ENCODE data around the gene CHSY1.
"Not testable (repeated sequence)": the region's sequence is repeated elsewhere in the genome, so short reads cannot be mapped to it uniquely, and the experiment has no call there.

The CHSY1 gene

GRCh38 chr15:101251830-101252820, at the start of gene CHSY1:
Gene CHSY1, minus strand, starts transcription at chr15:101252048. Its CDS starts 592 bp downstream, at chr15:101251456.
- peak; percentile 83 for DNase-seq (ENCODE audit: low spot score)

GRCh38 chr15:101296418-101297405, 44.9 kb upstream of the CHSY1 start:
- no peak for DNase-seq (ENCODE audit: low spot score)

- DNase-seq (ENCODE audit: low spot score), result no peak
Observed at GRCh38 chr15:101295607-101296161, 43.8 kb upstream of the CHSY1 start.

GRCh38 chr15:101294731-101295606, 43.1 kb upstream of the CHSY1 start, which contains the start of gene SNRPA1:
Gene SNRPA1, minus strand, starts transcription at chr15:101295248. Its CDS starts 70 bp downstream, at chr15:101295178.
- DNase-seq (ENCODE audit: low spot score), result peak; percentile 95

GRCh38 chr15:101293122-101293521, 41.3 kb upstream of the CHSY1 start:
- no peak for DNase-seq (ENCODE audit: low spot score)

DNA sequence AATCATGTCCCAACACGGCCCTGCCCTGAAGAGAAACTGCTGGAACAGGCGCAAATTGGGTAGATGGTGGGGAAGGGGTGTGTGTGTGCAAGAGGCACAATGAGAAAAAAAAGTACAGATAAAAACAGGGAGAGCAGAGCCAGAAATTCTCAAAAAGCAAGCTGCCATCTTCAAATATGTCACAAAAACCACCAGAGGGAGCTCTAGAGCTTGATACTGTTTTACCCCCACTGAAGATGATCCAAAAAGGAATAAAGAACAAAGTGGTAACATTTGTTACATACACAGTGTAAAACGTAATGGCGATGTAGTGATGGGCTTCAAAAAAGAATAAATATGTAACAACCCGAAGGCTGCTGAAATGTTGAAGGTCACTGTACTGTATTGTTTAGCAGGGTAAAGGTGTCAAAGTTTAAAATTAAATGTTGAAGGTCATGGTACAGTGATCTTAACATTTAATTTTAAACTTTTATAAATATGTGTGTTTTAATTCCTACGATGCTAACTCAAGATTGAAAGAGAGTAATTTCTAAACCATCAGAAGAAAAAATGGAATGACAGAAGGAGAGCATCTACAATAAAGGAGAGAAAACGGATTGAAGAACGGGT, 37.2 kb upstream of the CHSY1 start:
- peak; percentile 48 for DNase-seq (ENCODE audit: low spot score)

GRCh38 chr15:101287342-101287741, 35.5 kb upstream of the CHSY1 start:
- not testable (repeated sequence) for DNase-seq (ENCODE audit: low spot score)

DNA sequence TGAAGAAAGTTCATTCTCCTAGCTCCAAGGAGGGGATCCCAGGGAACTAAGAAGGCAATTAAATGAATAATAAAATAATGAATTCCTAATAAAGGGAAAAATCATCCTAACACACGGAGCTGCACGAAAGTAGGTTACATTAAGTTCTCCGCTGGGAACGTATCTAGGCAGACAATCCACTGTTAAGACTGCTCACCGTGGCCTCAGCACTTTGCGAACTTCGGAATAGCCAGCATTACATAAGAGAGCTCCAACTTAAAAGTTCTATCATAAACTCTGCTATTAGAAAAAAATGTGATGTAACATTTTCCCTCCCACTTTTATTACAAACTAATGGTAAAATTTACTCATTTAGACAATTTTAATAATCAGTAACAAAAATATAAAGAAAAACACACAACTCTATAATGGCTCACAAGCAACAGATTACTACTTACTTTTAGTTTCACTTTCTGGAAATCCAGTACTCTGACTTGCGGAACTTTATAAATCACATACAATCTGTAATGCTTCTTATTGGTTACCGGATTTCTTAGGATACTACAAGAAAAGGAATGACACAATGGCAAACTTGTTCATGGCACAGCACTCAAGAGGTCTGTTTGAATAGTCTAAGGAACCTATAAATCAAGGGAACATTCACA, 34.7 kb upstream of the CHSY1 start:
- DNase-seq (ENCODE audit: low spot score), result no peak

- no peak for DNase-seq (ENCODE audit: low spot score)
Observed at GRCh38 chr15:101283931-101284330, 32.1 kb upstream of the CHSY1 start.

DNA sequence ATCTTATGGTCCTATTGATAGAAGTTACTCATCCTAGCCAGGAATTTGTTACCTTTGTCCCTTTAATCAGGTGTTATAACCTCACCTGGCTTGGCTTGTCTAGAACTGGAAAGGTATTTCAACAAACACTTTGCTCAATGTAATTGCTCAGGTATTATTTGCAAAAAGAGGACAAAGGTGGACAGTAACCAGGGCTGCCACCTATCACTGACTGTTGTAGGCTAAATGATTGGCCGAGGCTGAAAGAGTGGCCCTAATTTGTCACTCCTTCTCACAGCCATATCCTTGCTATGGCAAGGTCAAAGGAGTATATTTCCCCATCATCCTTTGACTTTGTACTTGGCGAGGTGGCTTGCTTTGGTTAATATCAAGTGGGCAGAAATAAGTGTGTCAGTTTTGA, 28.2 kb upstream of the CHSY1 start:
- no peak for DNase-seq (ENCODE audit: low spot score)

- no peak for DNase-seq (ENCODE audit: low spot score)
Observed at GRCh38 chr15:101277943-101278564, 26.2 kb upstream of the CHSY1 start.

DNA sequence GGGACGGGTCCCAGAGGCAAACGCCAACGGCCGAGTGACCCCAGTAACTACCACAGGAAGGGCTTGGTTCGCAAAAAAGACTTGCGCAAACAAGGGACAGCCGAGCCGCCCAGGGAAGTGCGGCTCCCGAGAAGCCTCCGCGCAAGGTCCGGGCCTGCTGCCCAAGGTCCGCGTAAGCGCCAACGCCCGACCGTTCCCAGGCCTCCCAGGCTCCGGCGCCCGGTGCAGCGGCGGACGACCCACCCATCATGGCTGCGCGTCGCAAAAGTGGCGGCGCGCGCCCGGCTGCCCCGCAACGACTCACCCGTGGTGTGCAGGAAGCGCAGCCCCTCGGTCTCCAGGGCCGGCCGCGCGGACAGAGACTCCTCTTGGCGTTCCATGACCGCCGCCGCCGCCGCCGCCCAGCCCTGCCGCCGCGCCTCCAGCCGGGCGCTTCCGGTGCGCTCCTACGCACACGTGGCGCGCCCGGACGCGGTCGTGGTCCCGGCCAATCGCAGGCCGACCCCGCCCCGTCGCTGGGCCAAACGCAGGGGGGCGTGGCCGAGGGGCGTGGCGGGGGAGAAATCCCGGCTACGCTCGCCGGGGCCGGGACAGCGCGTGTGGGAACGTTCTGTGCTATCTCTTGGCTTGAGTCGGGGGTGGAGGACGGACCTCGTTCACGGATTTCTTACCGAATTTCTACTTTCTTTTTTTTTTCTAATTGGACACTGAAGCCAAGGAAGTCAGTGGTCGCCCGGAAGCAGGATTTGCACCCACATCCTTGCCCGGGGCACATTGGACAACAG, 25.4 kb upstream of the CHSY1 start, which contains the start of gene SELENOS:
Gene SELENOS, minus strand, starts transcription at position 448 of the 785 bp plus-strand sequence. Its CDS starts 68 bp downstream, at position 380.
- peak; percentile 81 for DNase-seq (ENCODE audit: low spot score)

DNA sequence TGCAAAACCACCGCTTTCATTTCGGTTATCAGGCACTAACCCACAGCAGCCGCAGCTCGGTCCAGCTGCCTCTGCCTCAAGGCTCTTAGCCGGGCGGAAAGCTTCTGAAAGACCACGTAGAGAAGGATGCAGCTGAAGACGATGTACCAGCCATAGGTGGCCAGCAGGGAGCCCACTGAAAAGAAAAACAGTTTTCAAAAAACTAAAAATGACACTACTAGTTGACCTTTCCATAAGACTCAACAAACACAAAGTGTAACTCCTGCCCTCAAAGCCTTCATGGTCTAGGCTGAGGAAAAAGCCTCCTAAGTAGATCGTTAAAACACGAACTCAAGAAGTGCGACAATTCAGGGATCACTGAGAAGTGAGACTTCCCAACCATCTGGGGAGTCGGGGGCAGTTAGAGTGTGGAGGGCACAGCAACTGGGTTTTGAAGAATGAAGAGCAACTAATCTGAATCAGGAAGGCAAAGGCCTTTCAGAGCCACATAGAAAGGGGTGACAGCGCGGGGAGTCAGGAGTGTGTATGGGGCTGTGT, 24.7 kb upstream of the CHSY1 start:
- peak; percentile 49 for DNase-seq (ENCODE audit: low spot score)

- no peak for DNase-seq (ENCODE audit: low spot score)
Observed at GRCh38 chr15:101275018-101275417, 23.2 kb upstream of the CHSY1 start.

DNA sequence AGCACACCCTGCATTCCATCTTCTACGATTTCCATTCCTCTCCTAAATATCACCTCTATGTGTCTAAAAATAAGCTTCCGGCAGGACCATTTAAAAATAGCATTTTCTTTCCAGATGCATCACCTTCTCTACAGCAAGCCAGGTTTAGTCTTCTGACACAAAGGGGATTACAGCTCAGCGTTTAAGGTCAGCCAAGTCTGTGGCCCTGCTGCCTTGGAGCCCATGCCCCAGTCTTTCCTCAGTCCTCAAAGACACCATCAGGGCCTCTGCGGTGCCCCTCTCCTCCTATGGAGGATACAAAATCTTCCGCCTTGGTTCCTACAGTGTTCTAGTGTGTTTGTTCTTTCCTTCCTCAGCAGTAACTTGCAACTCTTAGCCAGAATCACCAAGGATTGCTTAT, 21.7 kb upstream of the CHSY1 start:
- DNase-seq (ENCODE audit: low spot score), result no peak

DNA sequence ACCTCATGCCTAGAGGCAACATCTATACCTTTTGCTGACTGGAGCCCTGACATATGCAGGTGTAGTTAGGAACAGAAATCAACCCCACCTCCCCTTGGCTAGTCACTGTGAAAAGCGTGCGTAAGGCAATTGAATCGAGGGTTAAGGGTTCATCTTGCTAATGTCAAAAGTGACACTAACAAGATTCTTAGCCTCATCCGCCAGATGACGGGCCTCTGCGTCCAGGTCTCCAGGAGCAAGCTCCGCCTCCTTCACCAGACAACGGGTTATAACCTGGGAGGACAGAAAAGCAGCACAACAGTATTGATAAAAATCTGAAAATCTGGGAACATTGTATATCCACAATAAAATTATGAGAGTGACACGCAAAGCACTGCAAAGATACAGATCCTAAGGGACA, 20.7 kb upstream of the CHSY1 start:
- no peak for DNase-seq (ENCODE audit: low spot score)

DNA sequence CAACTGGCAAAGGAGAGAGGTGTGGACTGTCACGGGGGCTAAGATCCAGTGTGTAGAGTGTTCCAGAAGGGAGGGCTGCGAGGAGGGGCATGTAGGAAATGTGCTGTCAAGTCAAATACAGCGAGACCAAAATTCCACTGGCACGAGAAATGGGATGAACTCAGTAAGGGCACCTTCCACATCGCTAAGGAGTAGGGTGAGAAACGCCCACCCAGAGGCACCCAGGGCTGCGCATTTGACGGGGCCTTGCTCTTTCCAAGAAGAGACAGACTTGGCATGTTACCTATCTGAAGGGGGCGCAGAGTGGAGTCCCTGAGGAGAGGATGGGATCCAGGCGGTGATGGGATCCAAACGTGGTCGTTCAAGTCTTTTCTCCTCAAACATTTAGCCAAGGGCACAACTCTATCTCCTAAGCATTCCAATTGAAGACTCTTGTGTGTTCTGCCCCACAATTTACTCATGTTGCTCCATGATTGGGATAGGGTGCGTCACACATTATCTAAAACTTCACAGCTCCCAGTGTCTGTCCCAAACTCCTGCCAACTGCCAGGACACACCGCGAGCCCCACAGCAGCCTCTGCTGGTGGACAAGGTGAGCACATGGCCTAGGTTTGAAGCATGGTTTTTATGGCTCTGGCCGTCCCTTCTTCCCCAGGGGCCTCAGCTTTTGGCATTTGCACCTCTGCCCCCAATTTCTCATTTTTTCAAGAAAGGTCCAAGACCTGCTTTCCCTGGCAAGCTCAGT, 17.8 kb upstream of the CHSY1 start:
- no peak for DNase-seq (ENCODE audit: low spot score)
